Endothelial cell of umbilical vein (primary cell): ENCODE data around the gene DAPK2. TPM values are rescaled to one million over a fixed set of nuclear protein-coding genes. Genes with fewer than 3 reads are reported as not detected.

ENCODE experiments used
- BruUV-seq: library from RNA; stranded (reverse); fragments of 400-500 nt; replicated peaks from 2 replicates; lab custom pipeline; 2021; lab: Mats Ljungman, UMichigan
- CTCF ChIA-PET: fragments of 300-600, 350-600 bp; sonication (Branson Sonifier 250); formaldehyde crosslinking; loops from one replicate; lab custom pipeline; 2021; ENCODE audit warnings: antibody characterized with exemption, inconsistent platforms; lab: Charles Lee
- POLR2A ChIA-PET: fragments of 300-600, 350-600 bp; sonication (Branson Sonifier 250); formaldehyde crosslinking; loops from one replicate; lab custom pipeline; 2021; ENCODE audit warnings: antibody characterized with exemption, inconsistent platforms; lab: Charles Lee
- DNase-seq: peaks from one replicate; pipeline ENCODE4 v3.0.0-alpha.2; 2011; ENCODE audit warnings: low read depth, low spot score
- FAIRE-seq: peaks from 2 replicates; lab custom pipeline; 2011; peaks lifted over from hg19 to GRCh38; lab: Jason Lieb, UNC
- H2AFZ ChIP-seq: 2 replicates; pipeline ENCODE4 v1.6.0; 2012; ENCODE audit warnings: low read depth, low read length, control low read depth, inconsistent platforms
- H3K27ac ChIP-seq: 2 replicates; pipeline ENCODE4 v1.5.1; 2011; ENCODE audit warnings: low read depth, mild to moderate bottlenecking, control low read depth, low read length, moderate library complexity; ENCODE audit not compliant: insufficient read depth
- H3K27me3 ChIP-seq, 2 experiments: 2 replicates each; pipeline versions ENCODE4 v1.6.0 to v1.6.1; 2011; ENCODE audit warnings: low read length in 2 of 2, mixed read lengths in 1 of 2; ENCODE audit not compliant: control insufficient read depth in 2 of 2, insufficient read depth in 2 of 2
- H3K36me3 ChIP-seq, 2 experiments: 2 replicates in 1 of 2; 3 replicates in 1 of 2; pipeline ENCODE4 v1.5.1; 2011; ENCODE audit warnings: low read length in 2 of 2, mild to moderate bottlenecking in 1 of 2, moderate library complexity in 1 of 2; ENCODE audit not compliant: control insufficient read depth in 2 of 2, insufficient read depth in 2 of 2; ENCODE audit errors: extremely low read depth in 1 of 2
- H3K4me1 ChIP-seq: 3 replicates; pipeline ENCODE4 v1.5.1; 2011; ENCODE audit warnings: mild to moderate bottlenecking, low read length; ENCODE audit not compliant: control insufficient read depth, insufficient read depth; ENCODE audit errors: extremely low read depth
- H3K4me2 ChIP-seq: 2 replicates; pipeline ENCODE4 v1.6.1; 2011; ENCODE audit warnings: low read length, control low read depth, mixed read lengths; ENCODE audit not compliant: insufficient read depth
- H3K4me3 ChIP-seq, 3 experiments: fragments of 200-600 bp in 1 of 3; sonication (generic), shearing (Covaris generic) in 1 of 3; replicated peaks in 1 of 3; 2 replicates each; pipeline ENCODE4 v1.5.1; 2011 to 2016; ENCODE audit warnings: control low read depth in 3 of 3, low read length in 3 of 3, mild to moderate bottlenecking in 2 of 3, inconsistent platforms in 1 of 3, low read depth in 1 of 3, moderate library complexity in 1 of 3; ENCODE audit not compliant: insufficient read depth in 1 of 3
- H3K79me2 ChIP-seq: 2 replicates; pipeline ENCODE4 v1.6.0; 2012; ENCODE audit warnings: low read length, inconsistent platforms; ENCODE audit not compliant: control insufficient read depth, insufficient read depth
- H3K9ac ChIP-seq: replicated peaks from 2 replicates; pipeline ENCODE3; 2011; ENCODE audit warnings: low read length, control low read depth; ENCODE audit not compliant: insufficient read depth; ENCODE audit errors: extremely low read depth
- H3K9me1 ChIP-seq: replicated peaks from 3 replicates; pipeline ENCODE4 v1.6.0; 2011; ENCODE audit warnings: mild to moderate bottlenecking, low read length; ENCODE audit not compliant: control insufficient read depth, insufficient read depth; ENCODE audit errors: extremely low read depth
- H3K9me3 ChIP-seq: replicated peaks from 2 replicates; pipeline ENCODE4 v1.5.1; 2012; ENCODE audit warnings: low read length, inconsistent platforms; ENCODE audit not compliant: control insufficient read depth, insufficient read depth
- H4K20me1 ChIP-seq: replicated peaks from 2 replicates; pipeline ENCODE3; 2011; ENCODE audit warnings: mild to moderate bottlenecking, low read length; ENCODE audit not compliant: control insufficient read depth, insufficient read depth; ENCODE audit errors: extremely low read depth
- CTCF ChIP-seq, 2 donors: IDR thresholded peaks; 1 replicate in 1 of 2; 2 replicates in 1 of 2; pipeline ENCODE4 v1.5.1; 2011; ENCODE audit warnings: low read length in 2 of 2, mild to moderate bottlenecking in 2 of 2, moderate library complexity in 2 of 2, control low read depth in 1 of 2, inconsistent platforms in 1 of 2, low read depth in 1 of 2; ENCODE audit not compliant: insufficient read depth in 1 of 2; ENCODE audit errors: extremely low read depth in 1 of 2
- EZH2 ChIP-seq: IDR thresholded peaks from 2 replicates; pipeline ENCODE4 v1.6.1; 2012; ENCODE audit warnings: borderline replicate concordance, low read depth, mild to moderate bottlenecking, moderate library complexity, low read length, inconsistent platforms; ENCODE audit not compliant: severe bottlenecking
- FOS ChIP-seq: IDR thresholded peaks from 2 replicates; pipeline ENCODE4 v1.6.1; 2011; ENCODE audit warnings: mild to moderate bottlenecking, low read length, moderate library complexity, borderline replicate concordance; ENCODE audit not compliant: insufficient read depth
- GATA2 ChIP-seq: IDR thresholded peaks from 2 replicates; pipeline ENCODE4 v1.7.0; 2011; ENCODE audit warnings: low read depth, mild to moderate bottlenecking, moderate library complexity, mixed read lengths, low read length; ENCODE audit not compliant: insufficient read length, insufficient read depth
- JUN ChIP-seq: IDR thresholded peaks from 2 replicates; pipeline ENCODE4 v1.6.1; 2011; ENCODE audit warnings: borderline replicate concordance, low read depth; ENCODE audit not compliant: insufficient read length, insufficient read depth
- MYC ChIP-seq: IDR thresholded peaks from one replicate; pipeline ENCODE4 v1.6.1; 2011; ENCODE audit warnings: mild to moderate bottlenecking, low read depth, low read length
- POLR2A ChIP-seq: IDR thresholded peaks from 2 replicates; pipeline ENCODE4 v1.6.1; 2012; ENCODE audit warnings: low read depth, mild to moderate bottlenecking, control low read depth, low read length
- dilution Hi-C: fragments of 300-500 bp; cut with MboI; formaldehyde crosslinking; loops from one replicate; pipeline ENCODE4 v1.15.0; 2019; ENCODE audit warnings: low sequenced_read_pairs; ENCODE audit not compliant: extremely low pct_ligation_motif_present
- intact Hi-C: fragments of 100-400 bp; cut with micrococcal nuclease; formaldehyde crosslinking; loops from one replicate; pipeline ENCODE4 v1.10.0; 2022
- polyA plus RNA-seq, 4 experiments: library from polyadenylated mRNA; depleted of rRNA in 3 of 4; stranded (reverse) in 3 of 4; unstranded in 1 of 4; fragments of >200 nt; gene quantifications; 2 replicates each; pipeline versions ENCODE4 v1.2.1 to v1.2.3, GENCODE V29; 2011 to 2012; ENCODE audit warnings: missing spikeins in 1 of 4
- total RNA-seq: library from RNA; stranded (reverse); gene quantifications from 2 replicates; pipeline ENCODE4 v1.2.3, GENCODE V29; 2021

DAPK2 gene
- total and polyA plus RNA-seq, 2 donors (not counting 3 experiments of a cell fraction or from before 2014, with no cell fraction given): 2.8 to 6.7 TPM

GRCh38 chr15:63890617-63891016 is 155.7 kb downstream of the DAPK2 start:
- no TSS peak for BruUV-seq
- H3K4me2 ChIP-seq: no peak overlapping the region
- no peaks in the 10 kb centered on the region for H3K79me2 ChIP-seq
- no peaks in the 10 kb centered on the region for H3K36me3 ChIP-seq
- intact Hi-C loops: loop anchor here (1.0 to 5.0 kb wide), 8 partner anchors 31 to 278 kb away; partner anchors contain the start of gene DAPK2
- CTCF ChIA-PET: interaction anchor here (0.7 to 8.1 kb wide), 14 partner anchors 10 to 281 kb away, joined by 3 to 105 read pairs (median 4); partner anchors contain the start of gene DAPK2
- H3K4me1 ChIP-seq: no peaks in the 10 kb centered on the region
- H3K9ac ChIP-seq: no peak overlapping the region
- H4K20me1 ChIP-seq: no peaks in the 10 kb centered on the region
- POLR2A ChIA-PET: interaction anchor here (0.6 kb wide), 1 partner anchor 64 kb away, joined by 3 read pairs; no protein-coding TSS in a partner anchor
- no peak overlapping the region for H2AFZ ChIP-seq
- no peak overlapping the region for H3K4me3 ChIP-seq
- dilution Hi-C loops: no loop called here
- H3K9me1 ChIP-seq: no peaks in the 10 kb centered on the region
- DNase-seq (no peak), FAIRE-seq (no peak)
- H3K27ac ChIP-seq: no peak overlapping the region
- H3K9me3 ChIP-seq: no peaks in the 10 kb centered on the region
- no peaks in the 10 kb centered on the region for H3K27me3 ChIP-seq
- no peak for TF ChIP-seq GATA2
- no peak for TF ChIP-seq FOS
- TF ChIP-seq CTCF (IDR thresholded peaks at IDR 0.05; ENCODE audit: extremely low read depth in 1 of 2, insufficient read depth in 1 of 2, low read depth in 1 of 2, low read length in 2 of 2): no peak
- no peak for TF ChIP-seq MYC
- no peak for TF ChIP-seq EZH2
- TF ChIP-seq POLR2A: no peak
- no peak for TF ChIP-seq JUN
